WTC11 (cell line): ENCODE measurements around the gene NOD1. TPM values are rescaled to one million over a fixed set of nuclear protein-coding genes. Genes with fewer than 3 reads are reported as not detected.

Experiments
- ATAC-seq: fragments of 200-7000 bp; cut with Tn5 transposase; 2 replicates; pipeline ENCODE4 v1.10.0; 2021; ENCODE audit warnings: mild to moderate bottlenecking, moderate library complexity
- CTCF ChIA-PET: fragments of 300-600 bp; sonication (Branson Sonifier 250); formaldehyde crosslinking; loops from one replicate; lab custom pipeline; 2021; ENCODE audit warnings: antibody characterized with exemption; lab: Charles Lee
- POLR2A ChIA-PET: fragments of 350-600 bp; sonication (Branson Sonifier 250); formaldehyde crosslinking; loops from one replicate; lab custom pipeline; 2021; ENCODE audit warnings: antibody characterized with exemption; lab: Charles Lee
- DNase-seq: peaks from one replicate; pipeline ENCODE4 v3.0.0; 2021; ENCODE audit warnings: low spot score
- H3K27ac Mint-ChIP-seq: 2 replicates; pipeline ENCODE4 v1.8.0; 2021; ENCODE audit warnings: mixed read lengths
- H3K27me3 Mint-ChIP-seq: 2 replicates; pipeline ENCODE4 v1.8.0; 2021; ENCODE audit warnings: low read depth, mild to moderate bottlenecking, moderate library complexity, mixed read lengths
- H3K36me3 Mint-ChIP-seq: 2 replicates; pipeline ENCODE4 v1.8.0; 2021; ENCODE audit warnings: mixed read lengths
- H3K4me1 Mint-ChIP-seq: 2 replicates; pipeline ENCODE4 v1.8.0; 2022; ENCODE audit warnings: mixed read lengths
- H3K4me3 Mint-ChIP-seq: 2 replicates; pipeline ENCODE4 v1.8.0; 2021; ENCODE audit warnings: mild to moderate bottlenecking, moderate library complexity, mixed read lengths
- H3K9me3 Mint-ChIP-seq: 2 replicates; pipeline ENCODE4 v1.8.0; 2021; ENCODE audit warnings: mixed read lengths
- GTF2I ChIP-seq: fragments of 250-450 bp; sonication (Bioruptor Pico); conservative IDR thresholded peaks from 2 replicates; pipeline ENCODE4 v1.4.0; 2021; ENCODE audit warnings: mild to moderate bottlenecking
- JAZF1 ChIP-seq: fragments of 250-450 bp; sonication (Bioruptor Pico); IDR thresholded peaks from 2 replicates; pipeline ENCODE4 v1.9.0; 2021; ENCODE audit warnings: moderate library complexity, mild to moderate bottlenecking, inconsistent platforms
- JUN ChIP-seq: sonication (generic); formaldehyde crosslinking; IDR thresholded peaks from 2 replicates; pipeline ENCODE4 v1.8.0; 2023; ENCODE audit warnings: mild to moderate bottlenecking, missing genetic modification reagents
- KAT7 ChIP-seq: sonication (generic); formaldehyde crosslinking; IDR thresholded peaks from 2 replicates; pipeline ENCODE4 v1.8.1; 2023; ENCODE audit warnings: missing genetic modification reagents, mild to moderate bottlenecking, borderline replicate concordance
- NR2C2 ChIP-seq: sonication (generic); formaldehyde crosslinking; IDR thresholded peaks from 2 replicates; pipeline ENCODE4 v1.8.0; 2022; ENCODE audit warnings: mild to moderate bottlenecking, missing genetic modification reagents
- PRRX2 ChIP-seq: fragments of 250-450 bp; sonication (Bioruptor Pico); IDR thresholded peaks from 2 replicates; pipeline ENCODE4 v1.8.0; 2021; ENCODE audit warnings: mild to moderate bottlenecking
- SMAD4 ChIP-seq: sonication (generic); formaldehyde crosslinking; IDR thresholded peaks from 2 replicates; pipeline ENCODE4 v1.8.0; 2022; ENCODE audit warnings: mild to moderate bottlenecking, missing genetic modification reagents
- SOX15 ChIP-seq: fragments of 250-450 bp; sonication (Bioruptor Pico); IDR thresholded peaks from 2 replicates; pipeline ENCODE4 v1.9.0; 2021; ENCODE audit warnings: mild to moderate bottlenecking
- STAT6 ChIP-seq: sonication (generic); formaldehyde crosslinking; conservative IDR thresholded peaks from 2 replicates; pipeline ENCODE4 v1.8.1; 2023; ENCODE audit warnings: mild to moderate bottlenecking, low read depth, missing genetic modification reagents, moderate library complexity
- TEAD4 ChIP-seq: sonication (generic); formaldehyde crosslinking; IDR thresholded peaks from 2 replicates; pipeline ENCODE4 v1.8.0; 2022; ENCODE audit warnings: mild to moderate bottlenecking, missing genetic modification reagents
- USF1 ChIP-seq: sonication (generic); formaldehyde crosslinking; IDR thresholded peaks from 2 replicates; pipeline ENCODE4 v1.8.0; 2022; ENCODE audit warnings: mild to moderate bottlenecking, missing genetic modification reagents
- ZNF425 ChIP-seq: fragments of 250-450 bp; sonication (Bioruptor Pico); conservative IDR thresholded peaks from 2 replicates; pipeline ENCODE4 v1.9.0; 2021; ENCODE audit warnings: mild to moderate bottlenecking
- ZNF532 ChIP-seq: fragments of 250-450 bp; sonication (Bioruptor Pico); IDR thresholded peaks from 2 replicates; pipeline ENCODE4 v1.9.0; 2021; ENCODE audit warnings: mild to moderate bottlenecking, borderline replicate concordance
- total RNA-seq: library from RNA; stranded (reverse); gene quantifications from 3 replicates; pipeline ENCODE4 v1.2.3, GENCODE V29; 2021

NOD1 gene
- total RNA-seq, 1 experiment from 2014 or later = 6.4 TPM

- no peaks in the 10 kb centered on the region for H3K36me3 Mint-ChIP-seq
- DNase-seq (no peak), ATAC-seq (no peak)
- ChIA-PET POLR2A (no interaction called here), CTCF (no interaction called here)
- no peaks in the 10 kb centered on the region for H3K27me3 Mint-ChIP-seq
- H3K4me3 Mint-ChIP-seq = no peak overlapping the region
- no peak overlapping the region for H3K27ac Mint-ChIP-seq
- TF ChIP-seq JUN (CRISPR knock-in tag) = no peak
- TF ChIP-seq ZNF425 (CRISPR knock-in tag) = no peak
- TF ChIP-seq GTF2I = no peak
- no peak for TF ChIP-seq KAT7 (CRISPR knock-in tag)
- no peak for TF ChIP-seq JAZF1 (CRISPR knock-in tag)
- H3K4me1 Mint-ChIP-seq = peaks cover 8% of the 10 kb centered on the region
- no peaks in the 10 kb centered on the region for H3K9me3 Mint-ChIP-seq
Measured at GRCh38 chr7:30519122-30519521, 40.5 kb upstream of the NOD1 start.

GRCh38 chr7:30515761-30516160 lies 37.2 kb upstream of the NOD1 start:
- Mint-ChIP-seq H3K27me3 (no peaks in the 10 kb centered on the region), H3K9me3 (no peaks in the 10 kb centered on the region), H3K36me3 (no peaks in the 10 kb centered on the region), H3K4me1 (peaks cover 8% of the 10 kb centered on the region), H3K27ac (no peak overlapping the region), H3K4me3 (no peak overlapping the region)
- DNase-seq (no peak), ATAC-seq (no peak)
- ChIA-PET POLR2A (no interaction called here), CTCF (interaction anchor here (1.4 to 1.7 kb wide), 2 partner anchors 49 to 351 kb away, joined by 3 to 4 read pairs; no protein-coding TSS in a partner anchor)
- TF ChIP-seq STAT6 (CRISPR knock-in tag) (no peak), TEAD4 (CRISPR knock-in tag) (no peak), SOX15 (CRISPR knock-in tag) (no peak), NR2C2 (no peak), ZNF425 (CRISPR knock-in tag) (no peak), USF1 (CRISPR knock-in tag) (no peak), PRRX2 (no peak), ZNF532 (CRISPR knock-in tag) (no peak), SMAD4 (CRISPR knock-in tag) (no peak)
